CD14-positive monocyte (primary cell): ENCODE results near the gene KRIT1. TPM values are rescaled to one million over a fixed set of nuclear protein-coding genes. Genes with fewer than 3 reads are reported as not detected.

Experiments used
- DNase-seq, 3 donors: peaks; one replicate each; pipeline ENCODE4 v3.0.0-alpha.2; 2011 to 2022
- H2AFZ ChIP-seq: 2 replicates; pipeline ENCODE4 v1.6.0; 2012; ENCODE audit warnings: mild to moderate bottlenecking, low read depth, low read length, inconsistent platforms; ENCODE audit not compliant: insufficient read depth, poor library complexity, severe bottlenecking
- H3K27ac ChIP-seq, 2 donors: 1 replicate in 1 of 2; 2 replicates in 1 of 2; pipeline ENCODE4 v1.5.1; 2012 to 2013; ENCODE audit warnings: low read length in 2 of 2, control low read depth in 1 of 2, inconsistent platforms in 1 of 2, low read depth in 1 of 2, mild to moderate bottlenecking in 1 of 2
- H3K27me3 ChIP-seq, 2 donors: one replicate each; pipeline versions ENCODE4 v1.6.0 to v1.6.1; 2011 to 2013; ENCODE audit warnings: low read length in 2 of 2; ENCODE audit not compliant: control insufficient read depth in 2 of 2, insufficient read depth in 2 of 2
- H3K36me3 ChIP-seq, 2 donors: replicated peaks in 1 of 2; 1 replicate in 1 of 2; 2 replicates in 1 of 2; pipeline versions ENCODE4 v1.5.1 to v1.6.1; 2012 to 2013; ENCODE audit warnings: low read length in 2 of 2, control low read depth in 1 of 2, inconsistent platforms in 1 of 2, mild to moderate bottlenecking in 1 of 2; ENCODE audit not compliant: insufficient read depth in 2 of 2, control insufficient read depth in 1 of 2
- H3K4me1 ChIP-seq, 2 donors: 1 replicate in 1 of 2; 2 replicates in 1 of 2; pipeline versions ENCODE4 v1.5.1 to v1.6.1; 2012 to 2013; ENCODE audit warnings: low read length in 2 of 2, control low read depth in 1 of 2, inconsistent platforms in 1 of 2, mild to moderate bottlenecking in 1 of 2, moderate library complexity in 1 of 2; ENCODE audit not compliant: insufficient read depth in 2 of 2, control insufficient read depth in 1 of 2
- H3K4me2 ChIP-seq: replicated peaks from 2 replicates; pipeline ENCODE3; 2012; ENCODE audit warnings: low read length, moderate library complexity, mild to moderate bottlenecking; ENCODE audit not compliant: poor library complexity, severe bottlenecking; ENCODE audit errors: extremely low read depth
- H3K4me3 ChIP-seq, 3 experiments: fragments of 200-600 bp in 1 of 3; sonication (generic) in 1 of 3; replicated peaks in 1 of 3; 1 replicate in 2 of 3; 2 replicates in 1 of 3; pipeline ENCODE4 v1.5.1; 2011 to 2013; ENCODE audit warnings: low read length in 3 of 3, mild to moderate bottlenecking in 3 of 3, control low read depth in 2 of 3, low read depth in 2 of 3, inconsistent platforms in 1 of 3, moderate library complexity in 1 of 3
- H3K79me2 ChIP-seq: 2 replicates; pipeline ENCODE4 v1.6.0; 2012; ENCODE audit warnings: mild to moderate bottlenecking, control low read depth, inconsistent platforms, low read length, moderate library complexity; ENCODE audit not compliant: insufficient read depth
- H3K9ac ChIP-seq: 2 replicates; pipeline ENCODE4 v1.6.0; 2017; ENCODE audit warnings: low read length, mild to moderate bottlenecking; ENCODE audit not compliant: insufficient read depth, poor library complexity, severe bottlenecking
- H3K9me3 ChIP-seq, 2 donors: replicated peaks in 1 of 2; 1 replicate in 1 of 2; 2 replicates in 1 of 2; pipeline versions ENCODE4 v1.5.1 to v1.6.1; 2012 to 2013; ENCODE audit warnings: low read length in 2 of 2, control low read depth in 1 of 2; ENCODE audit not compliant: control insufficient read depth in 1 of 2, insufficient read depth in 1 of 2
- H4K20me1 ChIP-seq: 2 replicates; pipeline ENCODE4 v1.6.0; 2012; ENCODE audit warnings: mild to moderate bottlenecking, low read length, control low read depth, moderate library complexity; ENCODE audit not compliant: insufficient read depth
- H3K27ac Mint-ChIP-seq, 7 donors: one replicate each; pipeline ENCODE4 v1.8.0; 2020; ENCODE audit warnings: mild to moderate bottlenecking in 7 of 7, mixed read lengths in 7 of 7, moderate library complexity in 6 of 7, inconsistent platforms in 2 of 7
- H3K27me3 Mint-ChIP-seq, 3 donors: one replicate each; pipeline ENCODE4 v1.8.0; 2021 to 2022; ENCODE audit warnings: low read depth in 3 of 3, mild to moderate bottlenecking in 3 of 3, mixed read lengths in 3 of 3, moderate library complexity in 3 of 3, inconsistent platforms in 1 of 3
- H3K36me3 Mint-ChIP-seq, 2 donors: one replicate each; pipeline ENCODE4 v1.8.0; 2020; ENCODE audit warnings: mixed read lengths in 2 of 2, inconsistent platforms in 1 of 2, mild to moderate bottlenecking in 1 of 2
- H3K4me1 Mint-ChIP-seq: one replicate; pipeline ENCODE4 v1.8.0; 2020; ENCODE audit warnings: mild to moderate bottlenecking, mixed read lengths
- H3K4me3 Mint-ChIP-seq, 2 donors: one replicate each; pipeline ENCODE4 v1.8.0; 2020; ENCODE audit warnings: mild to moderate bottlenecking in 2 of 2, mixed read lengths in 2 of 2, moderate library complexity in 1 of 2
- H3K9me3 Mint-ChIP-seq, 7 donors: one replicate each; pipeline ENCODE4 v1.8.0; 2020 to 2022; ENCODE audit warnings: mixed read lengths in 7 of 7, mild to moderate bottlenecking in 6 of 7, moderate library complexity in 6 of 7, inconsistent platforms in 2 of 7
- CTCF ChIP-seq: fragments of 200-600 bp; IDR thresholded peaks from one replicate; pipeline ENCODE4 v1.8.0; 2022; ENCODE audit warnings: antibody characterized with exemption, mild to moderate bottlenecking
- WGBS: methylation state at CpG from one replicate; pipeline ENCODE4 v1.1.5; 2013; ENCODE audit warnings: missing lambda C conversion rate; ENCODE audit not compliant: insufficient coverage; 5-methylcytosine and 5-hydroxymethylcytosine counted together
- intact Hi-C, 2 donors: fragments of 100-400 bp; cut with micrococcal nuclease; formaldehyde crosslinking; loops; one replicate each; pipeline versions ENCODE4 v1.15.0 to v1.15.1; 2023
- polyA plus RNA-seq, 3 donors: library from polyadenylated mRNA; depleted of rRNA in 1 of 3; unstranded in 2 of 3; stranded (reverse) in 1 of 3; fragments of 300-500 nt in 2 of 3; fragments of >200 nt in 1 of 3; fragmentation: Illumina TruSeq in 2 of 3; gene quantifications; 1 replicate in 2 of 3; 2 replicates in 1 of 3; pipeline ENCODE4 v1.2.3, GENCODE V29; 2012 to 2021

KRIT1 gene
- polyA plus RNA-seq, 3 donors: 4.7 to 28.8 (median 6.8) TPM

GRCh38 chr7:92205987-92206386 lies 39.7 kb downstream of the KRIT1 start:
- H3K4me3 Mint-ChIP-seq: no peak overlapping the region
- H3K27ac Mint-ChIP-seq: no peak overlapping the region
- no peak for DNase-seq
- Histone ChIP-seq H3K4me2 (no peak overlapping the region), H3K27me3 (no peaks in the 10 kb centered on the region), H3K27ac (no peak overlapping the region), H3K79me2 (no peaks in the 10 kb centered on the region), H3K9ac (no peak overlapping the region), H3K36me3 (peaks cover 74 to 100% of the 10 kb centered on the region in 2 donors), H3K9me3 (peaks cover 6 to 9% of the 10 kb centered on the region in 2 donors), H3K4me1 (no peaks in the 10 kb centered on the region), H3K4me3 (no peak overlapping the region), H2AFZ (no peak overlapping the region), H4K20me1 (no peaks in the 10 kb centered on the region)
- peaks cover 11 to 16% (median 13%) of the 10 kb centered on the region in 7 donors for H3K9me3 Mint-ChIP-seq
- intact Hi-C loops: no loop called here
- TF ChIP-seq CTCF: no peak
- H3K4me1 Mint-ChIP-seq: no peaks in the 10 kb centered on the region
- 92% methylated on average over 2 of the region's 3 CpGs for WGBS
- H3K27me3 Mint-ChIP-seq: no peaks in the 10 kb centered on the region
- peaks cover 84 to 90% of the 10 kb centered on the region in 2 donors for H3K36me3 Mint-ChIP-seq

- no peak overlapping the region for H3K4me3 Mint-ChIP-seq
- TF ChIP-seq CTCF: no peak
- peak overlapping the region in 1 of 7 donors; percentile 77 for H3K27ac Mint-ChIP-seq
- H4K20me1 ChIP-seq: no peaks in the 10 kb centered on the region
- H3K4me1 ChIP-seq: no peaks in the 10 kb centered on the region
- H3K79me2 ChIP-seq: no peaks in the 10 kb centered on the region
- no peak overlapping the region for H3K4me3 ChIP-seq
- H3K4me1 Mint-ChIP-seq: no peaks in the 10 kb centered on the region
- H3K9ac ChIP-seq: no peak overlapping the region
- peaks cover 0 to 3% (median 0%) of the 10 kb centered on the region in 7 donors for H3K9me3 Mint-ChIP-seq
- intact Hi-C loops: no loop called here
- DNase-seq: no peak
- no peaks in the 10 kb centered on the region for H3K27me3 Mint-ChIP-seq
- H3K9me3 ChIP-seq: no peaks in the 10 kb centered on the region
- WGBS: no CpG with 5 or more reads among the region's 1 CpG
- no peak overlapping the region for H3K27ac ChIP-seq
- H3K27me3 ChIP-seq: no peaks in the 10 kb centered on the region
- H3K36me3 Mint-ChIP-seq: peaks cover 69 to 75% of the 10 kb centered on the region in 2 donors
- H3K36me3 ChIP-seq: peaks cover 58 to 96% of the 10 kb centered on the region in 2 donors
- H2AFZ ChIP-seq: no peak overlapping the region
- no peak overlapping the region for H3K4me2 ChIP-seq
Observed at GRCh38 chr7:92200791-92201190, 44.9 kb downstream of the KRIT1 start.
